GM04504 (cell line): ENCODE data around the gene SEPHS1.
"Not testable (repeated sequence)": the region's sequence is repeated elsewhere in the genome, so short reads cannot be mapped to it uniquely, and the experiment has no call there.

ENCODE experiments used
- DNase-seq: peaks from one replicate; pipeline ENCODE4 v3.0.0-alpha.2; 2012; ENCODE audit warnings: low read depth

Gene SEPHS1

GRCh38 chr10:13348216-13349017, at the start of gene SEPHS1:
Gene SEPHS1 (minus strand): TSS chr10:13348293. CDS start chr10:13344950, 3,343 bp downstream.
- no peak for DNase-seq

GRCh38 chr10:13397052-13397451, 49.0 kb upstream of the SEPHS1 start:
- no peak for DNase-seq

- DNase-seq = no peak
These were observed 48.3 kb upstream of the SEPHS1 start for GRCh38 chr10:13396369-13396768.

- no peak for DNase-seq
These were observed 47.4 kb upstream of the SEPHS1 start for GRCh38 chr10:13395540-13395939.

- DNase-seq = no peak
These were observed 45.5 kb upstream of the SEPHS1 start for GRCh38 chr10:13393640-13394039.

GRCh38 chr10:13392701-13393100, 44.6 kb upstream of the SEPHS1 start:
- DNase-seq = no peak

- DNase-seq = no peak
These were observed 42.8 kb upstream of the SEPHS1 start for GRCh38 chr10:13390604-13391522.

GRCh38 chr10:13388478-13389230, 40.6 kb upstream of the SEPHS1 start:
- no peak for DNase-seq

GRCh38 chr10:13386021-13386420, 37.9 kb upstream of the SEPHS1 start:
- no peak for DNase-seq

- no peak for DNase-seq
These were observed 35.3 kb upstream of the SEPHS1 start for GRCh38 chr10:13383399-13383761.

- DNase-seq = no peak
These were observed 34.8 kb upstream of the SEPHS1 start for GRCh38 chr10:13382703-13383398.

- DNase-seq = not testable (repeated sequence)
These were observed 31.0 kb upstream of the SEPHS1 start for GRCh38 chr10:13379061-13379460.

- DNase-seq = no peak
These were observed 28.7 kb upstream of the SEPHS1 start for GRCh38 chr10:13376746-13377145.

- no peak for DNase-seq
These were observed 28.2 kb upstream of the SEPHS1 start for GRCh38 chr10:13376297-13376696.

- no peak for DNase-seq
These were observed 27.7 kb upstream of the SEPHS1 start for GRCh38 chr10:13375791-13376190.

GRCh38 chr10:13373644-13374043, 25.6 kb upstream of the SEPHS1 start:
- no peak for DNase-seq

GRCh38 chr10:13372524-13372923, 24.4 kb upstream of the SEPHS1 start:
- DNase-seq = no peak

- DNase-seq = peak; percentile 68
These were observed 23.9 kb upstream of the SEPHS1 start for GRCh38 chr10:13371897-13372470.

- no peak for DNase-seq
These were observed 18.8 kb upstream of the SEPHS1 start for GRCh38 chr10:13366891-13367290.

GRCh38 chr10:13365831-13366230, 17.7 kb upstream of the SEPHS1 start:
- no peak for DNase-seq

GRCh38 chr10:13365243-13365642, 17.1 kb upstream of the SEPHS1 start:
- no peak for DNase-seq
